AG04450 (cell line): ENCODE measurements around the gene CERK. TPM values are rescaled to one million over a fixed set of nuclear protein-coding genes. Genes with fewer than 3 reads are reported as not detected.

ENCODE experiments used
- CTCF ChIA-PET: fragments of 300-600, 350-600 bp; formaldehyde crosslinking; extraction: SDS; loops from one replicate; lab custom pipeline; 2022; ENCODE audit warnings: antibody characterized with exemption, inconsistent platforms; lab: Charles Lee
- POLR2A ChIA-PET: fragments of 350-600 bp; formaldehyde crosslinking; extraction: SDS; loops from one replicate; lab custom pipeline; 2021; ENCODE audit warnings: antibody characterized with exemption, inconsistent platforms; lab: Yijun Ruan, JAX
- DNase-seq: peaks from one replicate; pipeline ENCODE4 v3.0.0-alpha.2; 2011; ENCODE audit warnings: low read depth, low spot score
- H3K27ac ChIP-seq: one replicate; pipeline ENCODE4 v1.5.1; 2012; ENCODE audit warnings: low read depth, low read length, control low read depth
- H3K27me3 ChIP-seq: one replicate; pipeline ENCODE4 v1.6.0; 2012; ENCODE audit warnings: low read length; ENCODE audit not compliant: control insufficient read depth, insufficient read depth
- H3K4me3 ChIP-seq: 2 replicates; pipeline ENCODE4 v1.5.1; 2011; ENCODE audit warnings: mild to moderate bottlenecking, low read depth, low read length, control low read depth
- H3K9me3 ChIP-seq: 2 replicates; pipeline ENCODE4 v1.5.1; 2012; ENCODE audit warnings: low read length; ENCODE audit not compliant: control insufficient read depth, insufficient read depth
- CTCF ChIP-seq: IDR thresholded peaks from 2 replicates; pipeline ENCODE4 v1.5.1; 2011; ENCODE audit warnings: low read depth, low read length, control low read depth, inconsistent platforms
- polyA plus RNA-seq: library from polyadenylated mRNA; depleted of rRNA; stranded (reverse); fragments of >200 nt; gene quantifications from 2 replicates; pipeline ENCODE4 v1.2.3, GENCODE V29; 2011

CERK gene
- polyA plus RNA-seq, 1 experiment = 29.0 TPM

DNA sequence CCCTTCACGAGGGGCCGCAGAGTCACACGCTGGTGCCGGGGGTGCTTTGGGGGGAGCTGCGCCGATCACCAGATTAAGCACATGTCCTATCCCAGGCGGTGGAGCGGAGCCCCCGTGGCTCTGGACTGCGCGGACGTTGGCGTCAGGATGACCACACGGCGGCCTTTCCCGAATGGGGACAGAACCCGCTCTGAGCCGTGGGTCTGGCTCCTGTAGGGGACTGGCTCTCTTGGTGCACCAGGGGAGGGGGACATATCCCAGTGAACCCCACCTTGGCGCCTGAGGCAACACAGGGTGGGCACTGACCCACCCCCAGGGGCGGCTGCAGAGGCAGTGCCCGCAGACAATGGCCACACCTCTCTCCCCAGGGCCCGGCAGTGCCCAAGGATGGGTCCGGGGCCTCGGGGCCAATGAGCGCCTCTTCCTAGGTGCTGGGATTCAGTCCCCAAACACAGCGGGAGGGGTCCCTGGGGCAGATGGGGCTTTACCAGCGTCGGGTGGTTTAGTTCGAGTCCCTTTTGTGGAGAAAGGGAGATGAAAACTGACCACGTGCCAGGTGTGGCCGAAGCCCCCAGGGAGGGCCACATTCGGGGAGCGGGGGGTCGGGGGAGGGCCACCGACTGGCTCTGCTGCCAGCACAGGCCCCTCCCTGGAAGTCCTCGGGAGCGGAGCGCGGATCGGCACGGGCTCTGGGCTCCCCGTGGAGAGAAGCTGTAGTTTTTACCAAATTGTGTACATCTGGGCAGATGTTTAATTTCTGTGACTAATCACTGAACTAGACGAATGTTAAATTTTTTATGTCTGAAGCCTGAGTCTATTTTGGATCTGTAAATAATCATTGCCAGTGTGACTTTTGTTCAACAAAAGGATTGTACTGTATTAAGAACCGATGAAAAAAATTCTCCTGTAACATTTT, 59.0 kb downstream of the CERK start:
- Histone ChIP-seq H3K27me3 (no peaks in the 10 kb centered on the region), H3K9me3 (peaks cover 4% of the 10 kb centered on the region; the same call in 1 of the 2 replicates), H3K27ac (peak overlapping the region; percentile 21), H3K4me3 (no peak overlapping the region)
- peak; percentile 32 for DNase-seq
- POLR2A ChIA-PET = no interaction called here
- TF ChIP-seq CTCF = no peak
- CTCF ChIA-PET = interaction anchor here (0.6 kb wide), 2 partner anchors 116 to 606 kb away, joined by 5 to 8 read pairs; no protein-coding TSS in a partner anchor

DNA sequence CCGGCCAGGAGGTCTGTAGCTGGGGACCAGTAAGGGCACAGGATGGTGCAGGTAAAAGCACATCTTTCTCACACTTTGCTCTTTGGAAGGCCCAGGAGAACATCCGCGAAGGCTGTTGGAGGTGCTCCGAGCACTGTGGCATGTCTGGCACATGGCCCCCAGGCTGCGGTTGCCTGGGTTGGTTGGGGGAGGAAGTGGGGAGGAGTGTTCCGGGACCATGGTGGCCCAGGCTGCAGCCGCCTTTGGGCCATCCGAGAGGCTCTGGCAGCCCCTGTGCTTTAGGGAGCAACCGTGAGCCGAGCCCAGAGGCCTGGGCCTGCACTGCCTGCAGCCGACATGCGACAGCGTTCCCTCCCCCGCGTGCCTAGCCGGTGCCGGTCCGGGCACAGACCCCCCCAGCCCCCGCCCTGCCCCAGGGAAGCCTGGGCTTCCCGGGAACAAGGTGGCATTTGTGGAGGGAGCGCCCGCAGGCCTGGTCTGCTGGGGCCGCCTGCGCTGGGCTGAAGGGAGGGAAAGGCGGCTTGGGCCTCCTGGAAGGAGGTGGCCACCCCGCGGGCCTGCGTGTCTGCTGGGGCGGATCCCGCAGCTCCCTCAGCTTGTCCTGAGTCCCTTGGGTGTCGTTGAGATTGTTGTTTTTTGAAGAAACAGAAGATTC, 59.9 kb downstream of the CERK start:
- CTCF ChIA-PET = interaction anchor here (0.6 kb wide), 1 partner anchor 115 kb away, joined by 8 read pairs; no protein-coding TSS in a partner anchor
- DNase-seq = no peak

DNA sequence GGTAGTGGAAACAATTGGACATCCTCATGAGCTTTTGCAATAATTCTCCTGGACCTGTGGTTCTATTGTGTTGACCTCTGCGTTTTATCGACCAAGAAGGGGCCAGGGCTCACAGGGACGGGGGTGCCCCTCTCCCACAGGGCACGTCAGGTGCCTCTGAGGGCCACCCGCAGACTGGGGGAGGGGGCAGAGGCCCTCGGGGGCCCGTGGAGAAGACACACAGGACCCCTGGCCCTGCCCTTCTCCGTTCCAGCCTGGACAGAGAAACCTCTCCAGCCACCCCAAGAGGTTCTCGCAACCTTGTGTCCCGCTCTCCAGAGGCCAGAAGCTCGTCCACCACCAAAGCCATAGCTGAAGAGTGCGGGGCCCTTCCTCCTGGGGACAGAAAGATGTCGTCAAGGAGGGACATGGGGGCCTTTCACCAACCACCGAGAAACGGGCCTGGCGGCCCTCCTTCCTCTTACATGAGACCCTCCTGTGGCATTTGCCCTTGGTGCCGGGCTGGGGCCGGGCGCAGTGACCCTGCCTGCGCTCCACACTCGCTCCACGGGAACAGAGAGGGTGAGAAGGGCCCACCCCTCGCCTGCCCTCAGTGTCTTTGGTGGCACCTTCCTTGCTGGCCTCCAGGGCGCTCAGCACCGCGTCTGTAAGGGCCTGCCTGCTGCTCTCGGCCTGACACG, 60.6 kb downstream of the CERK start:
- POLR2A ChIA-PET = no interaction called here
- peaks cover 4% of the 10 kb centered on the region; the same call in 1 of the 2 replicates for H3K9me3 ChIP-seq
- TF ChIP-seq CTCF = no peak
- CTCF ChIA-PET = no interaction called here
- no peak overlapping the region for H3K27ac ChIP-seq
- H3K27me3 ChIP-seq = no peaks in the 10 kb centered on the region
- no peak overlapping the region for H3K4me3 ChIP-seq
- no peak for DNase-seq

More for the DNA sequence above, 59.9 kb downstream of the CERK start:
- Histone ChIP-seq H3K9me3 (peaks cover 4% of the 10 kb centered on the region; the same call in 1 of the 2 replicates), H3K27me3 (no peaks in the 10 kb centered on the region), H3K4me3 (no peak overlapping the region), H3K27ac (no peak overlapping the region)
- POLR2A ChIA-PET = no interaction called here
- TF ChIP-seq CTCF = no peak

GRCh38 chr22:46676881-46677280, 61.2 kb downstream of the CERK start:
- Histone ChIP-seq H3K27ac (no peak overlapping the region), H3K27me3 (no peaks in the 10 kb centered on the region), H3K9me3 (peaks cover 4% of the 10 kb centered on the region; the same call in 1 of the 2 replicates), H3K4me3 (no peak overlapping the region)
- TF ChIP-seq CTCF = no peak
- POLR2A ChIA-PET = no interaction called here
- no peak for DNase-seq
- CTCF ChIA-PET = no interaction called here
